Hindlimb muscle (tissue), 1 donor: ENCODE measurements around the gene FOXA1. TPM values are rescaled to one million over a fixed set of nuclear protein-coding genes. Genes with fewer than 3 reads are reported as not detected.
"Not testable (repeated sequence)": the region's sequence is repeated elsewhere in the genome, so short reads cannot be mapped to it uniquely, and the experiment has no call there.

ENCODE experiments used
- DNase-seq: peaks from one replicate; pipeline ENCODE4 v3.0.0-alpha.2; 2013
- polyA plus RNA-seq: library from polyadenylated mRNA; unstranded; fragments of 120-200 nt; gene quantifications from one replicate; pipeline ENCODE4 v1.2.1, GENCODE V29; 2013; ENCODE audit not compliant: insufficient read length

FOXA1 gene
- polyA plus RNA-seq, 1 donor: 0.27 TPM

GRCh38 chr14:37555596-37555995 is 39.5 kb downstream of the FOXA1 start:
- DNase-seq: not testable (repeated sequence)

- DNase-seq: no peak
Measured at GRCh38 chr14:37553935-37554550, 41.0 kb downstream of the FOXA1 start.

GRCh38 chr14:37551119-37551518 is 43.9 kb downstream of the FOXA1 start:
- DNase-seq: no peak

- no peak for DNase-seq
Measured at GRCh38 chr14:37550511-37550910, 44.5 kb downstream of the FOXA1 start.

- DNase-seq: no peak
Measured at GRCh38 chr14:37546621-37547447, 48.2 kb downstream of the FOXA1 start.

GRCh38 chr14:37545174-37545573 is 49.9 kb downstream of the FOXA1 start:
- no peak for DNase-seq

- no peak for DNase-seq
Measured at GRCh38 chr14:37544407-37544806, 50.6 kb downstream of the FOXA1 start.

GRCh38 chr14:37539992-37540391 is 55.1 kb downstream of the FOXA1 start:
- no peak for DNase-seq

Other genes starting within 250 kb of the FOXA1 start
- 0.36 TPM for gene TTC6, start 380 bp upstream of the FOXA1 start, polyA plus RNA-seq